ENCODE measurements around the gene RYR3.

GRCh38 chr15:33823119-33823518, 512.4 kb downstream of the RYR3 start:
- TF ChIP-seq POLR2A (IDR thresholded peaks at IDR 0.05; ENCODE audit: low read length): no peak
- no peak for TF ChIP-seq GATA1 (IDR thresholded peaks at IDR 0.05; ENCODE audit: low read depth, low read length)
